PC-9 (cell line): ENCODE measurements around the gene HOMER2. TPM values are rescaled to one million over a fixed set of nuclear protein-coding genes. Genes with fewer than 3 reads are reported as not detected.

Experiments used
- BruUV-seq: library from RNA; stranded (reverse); fragments of 400-500 nt; replicated peaks from 2 replicates; lab custom pipeline; 2021; lab: Mats Ljungman, UMichigan
- CTCF ChIA-PET: fragments of 300-600 bp; sonication (Branson Sonifier 250); formaldehyde crosslinking; loops from one replicate; lab custom pipeline; 2022; ENCODE audit warnings: antibody characterized with exemption; lab: Charles Lee
- POLR2A ChIA-PET: fragments of 300-600 bp; sonication (Branson Sonifier 250); formaldehyde crosslinking; loops from one replicate; lab custom pipeline; 2022; ENCODE audit warnings: antibody characterized with exemption; ENCODE audit not compliant: unreplicated experiment; lab: Charles Lee
- DNase-seq, 2 experiments: peaks; one replicate each; pipeline versions ENCODE4 v3.0.0 to v3.0.0-alpha.2; 2015 to 2022; ENCODE audit warnings: mixed read lengths in 1 of 2
- H2AFZ ChIP-seq: fragments of 200-600 bp; sonication (generic); 2 replicates; pipeline ENCODE4 v1.8.1; 2017; ENCODE audit warnings: antibody characterized with exemption
- H3F3A ChIP-seq: fragments of 200-600 bp; sonication (generic); 2 replicates; pipeline ENCODE4 v1.8.1; 2017; ENCODE audit warnings: antibody characterized with exemption, mild to moderate bottlenecking, low read depth; ENCODE audit not compliant: insufficient read depth
- H3K27ac ChIP-seq: fragments of 200-600 bp; sonication (generic); 2 replicates; pipeline ENCODE4 v1.6.1; 2016; ENCODE audit warnings: mixed run types
- H3K27me3 ChIP-seq: fragments of 200-600 bp; sonication (generic); 2 replicates; pipeline ENCODE4 v1.6.1; 2016; ENCODE audit warnings: low read depth, mixed run types; ENCODE audit not compliant: insufficient read depth
- H3K36me3 ChIP-seq: fragments of 200-600 bp; sonication (generic); 2 replicates; pipeline ENCODE4 v1.6.1; 2016; ENCODE audit warnings: low read depth, mixed run types
- H3K4me1 ChIP-seq: fragments of 200-600 bp; sonication (generic); replicated peaks from 2 replicates; pipeline ENCODE4 v1.6.1; 2016; ENCODE audit warnings: mixed run types; ENCODE audit not compliant: insufficient read depth
- H3K4me2 ChIP-seq: fragments of 200-600 bp; sonication (generic); 2 replicates; pipeline ENCODE4 v1.6.1; 2017; ENCODE audit warnings: mixed run types
- H3K4me3 ChIP-seq: fragments of 200-600 bp; sonication (generic); 2 replicates; pipeline ENCODE4 v1.6.1; 2016; ENCODE audit warnings: mixed run types
- H3K79me2 ChIP-seq: fragments of 200-600 bp; sonication (generic); 2 replicates; pipeline ENCODE4 v1.6.1; 2017; ENCODE audit warnings: low read depth, mixed run types
- H3K9me2 ChIP-seq: fragments of 200-600 bp; sonication (generic); 2 replicates; pipeline ENCODE4 v1.8.1; 2017; ENCODE audit warnings: mild to moderate bottlenecking; ENCODE audit not compliant: insufficient read depth
- H3K9me3 ChIP-seq: fragments of 200-600 bp; sonication (generic); 2 replicates; pipeline ENCODE4 v1.8.1; 2016; ENCODE audit warnings: low read depth; ENCODE audit not compliant: insufficient read depth
- H4K20me1 ChIP-seq: fragments of 200-600 bp; sonication (generic); 2 replicates; pipeline ENCODE4 v1.8.1; 2017; ENCODE audit not compliant: insufficient read depth
- CTCF ChIP-seq: fragments of 200-600 bp; sonication (generic); conservative IDR thresholded peaks from 2 replicates; pipeline ENCODE4 v1.6.1; 2017; ENCODE audit warnings: mixed run types, antibody characterized with exemption, mild to moderate bottlenecking, moderate library complexity
- EZH2 ChIP-seq: fragments of 200-600 bp; sonication (generic); IDR thresholded peaks from 2 replicates; pipeline ENCODE4 v1.8.0; 2017; ENCODE audit warnings: antibody characterized with exemption, low read depth
- intact Hi-C: fragments of 100-400 bp; cut with micrococcal nuclease; formaldehyde crosslinking; loops from one replicate; pipeline ENCODE4 v1.10.0; 2022; ENCODE audit not compliant: unreplicated experiment
- total RNA-seq: library from RNA; stranded (reverse); gene quantifications from 2 replicates; pipeline ENCODE4 v1.2.3, GENCODE V29; 2021

The HOMER2 gene
- total RNA-seq, 1 experiment from 2014 or later: 15.1 TPM

DNA sequence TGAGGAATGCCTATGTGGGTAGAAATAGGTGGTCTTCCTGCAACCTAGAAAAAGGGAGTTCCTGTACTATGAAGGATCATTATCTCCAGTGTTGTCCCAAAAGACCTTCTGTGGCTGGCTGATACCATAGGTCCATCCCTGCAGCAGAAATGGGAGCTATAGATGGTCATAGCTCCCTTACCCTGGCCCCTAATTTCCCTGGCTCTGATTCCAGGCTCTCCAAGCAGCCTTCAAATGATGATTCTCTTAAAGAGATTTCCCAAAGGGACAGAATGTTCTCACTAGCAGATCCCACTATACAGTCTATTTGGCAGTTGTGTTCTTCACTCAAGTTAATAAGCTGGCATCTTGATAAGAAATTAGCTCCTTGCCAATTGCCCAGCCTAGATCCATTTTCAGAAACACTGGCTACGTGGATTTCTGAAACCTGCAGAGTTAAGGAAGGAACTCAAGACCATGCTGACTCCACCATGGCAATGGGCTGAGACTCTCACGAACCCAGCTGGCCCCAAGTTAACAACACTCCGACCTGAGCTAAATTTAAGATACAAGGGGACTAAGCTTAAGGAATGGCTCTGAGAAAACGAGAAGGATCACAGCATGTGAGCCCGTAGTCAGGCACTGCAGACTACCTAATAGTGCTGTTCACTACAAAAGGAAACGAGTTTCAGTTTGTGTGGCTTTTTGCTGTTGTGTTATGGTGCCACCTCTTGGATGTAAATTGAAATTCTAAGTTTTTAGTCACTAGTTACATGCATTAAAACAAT is 47.6 kb upstream of the HOMER2 start:
- no peak for TF ChIP-seq EZH2
- peak; percentile 69 for TF ChIP-seq CTCF
- Histone ChIP-seq H3K9me3 (no peaks in the 10 kb centered on the region), H3K4me3 (peak overlapping the region; percentile 29; the same call in 1 of the 2 replicates), H3K27ac (no peak overlapping the region), H4K20me1 (no peaks in the 10 kb centered on the region), H3K4me1 (no peaks in the 10 kb centered on the region), H3K4me2 (peak overlapping the region; percentile 67), H3K36me3 (no peaks in the 10 kb centered on the region), H2AFZ (no peak overlapping the region), H3K27me3 (no peaks in the 10 kb centered on the region), H3F3A (peaks cover 13% of the 10 kb centered on the region; the same call in 1 of the 2 replicates), H3K9me2 (no peaks in the 10 kb centered on the region), H3K79me2 (no peaks in the 10 kb centered on the region)
- POLR2A ChIA-PET: interaction anchor here (0.7 kb wide), 1 partner anchor 94 kb away, joined by 3 read pairs; no protein-coding TSS in a partner anchor
- BruUV-seq: no TSS peak
- intact Hi-C loops: loop anchor here (2.0 kb wide), 3 partner anchors 151 to 469 kb away; partner anchors contain the start of gene RPS17
- DNase-seq: peak; percentile 14 to 50
- CTCF ChIA-PET: interaction anchor here (0.6 kb wide), 1 partner anchor 453 kb away, joined by 8 read pairs; no protein-coding TSS in a partner anchor

GRCh38 chr15:82999426-82999825 is 46.9 kb upstream of the HOMER2 start:
- TF ChIP-seq CTCF: no peak
- TF ChIP-seq EZH2: no peak
- H4K20me1 ChIP-seq: no peaks in the 10 kb centered on the region
- no peaks in the 10 kb centered on the region for H3K9me2 ChIP-seq
- H3K27me3 ChIP-seq: no peaks in the 10 kb centered on the region
- H3K4me2 ChIP-seq: no peak overlapping the region
- ChIA-PET CTCF (no interaction called here), POLR2A (no interaction called here)
- BruUV-seq: no TSS peak
- no peak for DNase-seq
- no peak overlapping the region for H3K27ac ChIP-seq
- H3K36me3 ChIP-seq: no peaks in the 10 kb centered on the region
- H3K9me3 ChIP-seq: no peaks in the 10 kb centered on the region
- no peak overlapping the region for H3K4me3 ChIP-seq
- no peak overlapping the region for H2AFZ ChIP-seq
- H3K79me2 ChIP-seq: no peaks in the 10 kb centered on the region
- H3F3A ChIP-seq: peaks cover 13% of the 10 kb centered on the region; the same call in 1 of the 2 replicates
- no peaks in the 10 kb centered on the region for H3K4me1 ChIP-seq
- intact Hi-C loops: no loop called here

DNA sequence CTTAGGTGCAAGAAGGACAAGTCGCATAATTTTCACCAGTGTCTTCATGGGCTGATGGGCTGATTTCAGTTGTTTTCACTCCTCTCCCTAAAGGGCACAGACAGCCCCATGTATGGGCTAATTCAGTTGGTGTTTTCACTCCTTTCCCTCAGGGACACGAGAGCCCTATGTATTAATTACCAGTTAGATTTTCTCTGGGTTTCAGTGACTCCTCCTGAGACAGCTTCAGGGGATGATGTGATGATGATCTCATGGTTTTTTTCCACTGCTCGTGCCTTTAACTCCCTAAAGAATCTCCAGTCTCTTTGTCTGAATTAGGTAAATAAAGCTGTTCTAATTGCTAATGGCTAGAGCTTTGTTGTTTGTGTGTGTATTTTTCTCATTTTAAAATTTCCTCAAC is 43.4 kb upstream of the HOMER2 start:
- no TSS peak for BruUV-seq
- Histone ChIP-seq H3K4me2 (no peak overlapping the region), H3K36me3 (no peaks in the 10 kb centered on the region), H3K27ac (no peak overlapping the region), H3K9me2 (no peaks in the 10 kb centered on the region), H3K79me2 (no peaks in the 10 kb centered on the region), H3F3A (peaks cover 7% of the 10 kb centered on the region; the same call in 1 of the 2 replicates), H3K27me3 (no peaks in the 10 kb centered on the region), H3K4me1 (no peaks in the 10 kb centered on the region), H3K4me3 (no peak overlapping the region), H2AFZ (no peak overlapping the region), H4K20me1 (no peaks in the 10 kb centered on the region), H3K9me3 (no peaks in the 10 kb centered on the region)
- intact Hi-C loops: no loop called here
- DNase-seq: no peak
- POLR2A ChIA-PET: no interaction called here
- no peak for TF ChIP-seq CTCF
- TF ChIP-seq EZH2: no peak
- CTCF ChIA-PET: no interaction called here
